Bronchial epithelial cell (primary cell): ENCODE results near the gene HAGH. TPM values are rescaled to one million over a fixed set of nuclear protein-coding genes. Genes with fewer than 3 reads are reported as not detected.

ENCODE experiments used
- DNase-seq: peaks from one replicate; pipeline ENCODE4 v3.0.0-alpha.2; 2010; ENCODE audit warnings: low read depth
- FAIRE-seq: peaks from 2 replicates; lab custom pipeline; 2011; peaks lifted over from hg19 to GRCh38; lab: Jason Lieb, UNC
- H3K27me3 ChIP-seq: 2 replicates; pipeline ENCODE4 v1.5.1; 2011; ENCODE audit warnings: low read length; ENCODE audit not compliant: control insufficient read depth, insufficient read depth
- H3K36me3 ChIP-seq: 2 replicates; pipeline ENCODE4 v1.5.1; 2011; ENCODE audit warnings: low read length; ENCODE audit not compliant: control insufficient read depth, insufficient read depth
- H3K4me3 ChIP-seq: 2 replicates; pipeline ENCODE4 v1.5.1; 2011; ENCODE audit warnings: mild to moderate bottlenecking, low read depth, low read length, control low read depth
- total RNA-seq: library from RNA; depleted of rRNA; stranded (reverse); fragments of >200 nt; gene quantifications from 2 replicates; pipeline ENCODE4 v1.2.1, GENCODE V29; 2014
- TF ChIP-seq, protein P1 (sequence below): IDR thresholded peaks from 2 replicates; pipeline ENCODE4 v1.5.1; 2011; ENCODE audit warnings: mild to moderate bottlenecking, moderate library complexity, low read length, control low read depth, inconsistent platforms; ENCODE audit not compliant: insufficient read depth, severe bottlenecking

Gene HAGH
- total RNA-seq, 1 donor from 2014 or later, result 60.0 TPM

- Histone ChIP-seq H3K36me3 (peaks cover 9% of the 10 kb centered on the region), H3K4me3 (no peak overlapping the region), H3K27me3 (no peaks in the 10 kb centered on the region)
- TF ChIP-seq, protein P1, sequence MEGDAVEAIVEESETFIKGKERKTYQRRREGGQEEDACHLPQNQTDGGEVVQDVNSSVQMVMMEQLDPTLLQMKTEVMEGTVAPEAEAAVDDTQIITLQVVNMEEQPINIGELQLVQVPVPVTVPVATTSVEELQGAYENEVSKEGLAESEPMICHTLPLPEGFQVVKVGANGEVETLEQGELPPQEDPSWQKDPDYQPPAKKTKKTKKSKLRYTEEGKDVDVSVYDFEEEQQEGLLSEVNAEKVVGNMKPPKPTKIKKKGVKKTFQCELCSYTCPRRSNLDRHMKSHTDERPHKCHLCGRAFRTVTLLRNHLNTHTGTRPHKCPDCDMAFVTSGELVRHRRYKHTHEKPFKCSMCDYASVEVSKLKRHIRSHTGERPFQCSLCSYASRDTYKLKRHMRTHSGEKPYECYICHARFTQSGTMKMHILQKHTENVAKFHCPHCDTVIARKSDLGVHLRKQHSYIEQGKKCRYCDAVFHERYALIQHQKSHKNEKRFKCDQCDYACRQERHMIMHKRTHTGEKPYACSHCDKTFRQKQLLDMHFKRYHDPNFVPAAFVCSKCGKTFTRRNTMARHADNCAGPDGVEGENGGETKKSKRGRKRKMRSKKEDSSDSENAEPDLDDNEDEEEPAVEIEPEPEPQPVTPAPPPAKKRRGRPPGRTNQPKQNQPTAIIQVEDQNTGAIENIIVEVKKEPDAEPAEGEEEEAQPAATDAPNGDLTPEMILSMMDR, result no peak
- FAIRE-seq (peak; percentile 80), DNase-seq (no peak)
These were observed 3.8 kb downstream of the HAGH start for GRCh38 chr16:1822801-1823200.

- H3K27me3 ChIP-seq, result no peaks in the 10 kb centered on the region
- no peak overlapping the region for H3K4me3 ChIP-seq
- peak; percentile 48 for DNase-seq
- H3K36me3 ChIP-seq, result peaks cover 11% of the 10 kb centered on the region
- TF ChIP-seq, protein P1, result no peak
- FAIRE-seq, result no peak
These were observed 4.6 kb downstream of the HAGH start for GRCh38 chr16:1821861-1822611.

- FAIRE-seq, result no peak
- DNase-seq, result no peak
- Histone ChIP-seq H3K36me3 (peaks cover 17% of the 10 kb centered on the region), H3K4me3 (no peak overlapping the region), H3K27me3 (no peaks in the 10 kb centered on the region)
- TF ChIP-seq, protein P1, result no peak
These were observed 5.7 kb downstream of the HAGH start for GRCh38 chr16:1820946-1821290.

- Histone ChIP-seq H3K36me3 (peaks cover 17% of the 10 kb centered on the region), H3K27me3 (no peaks in the 10 kb centered on the region), H3K4me3 (no peak overlapping the region)
- no peak for FAIRE-seq
- DNase-seq, result no peak
- TF ChIP-seq, protein P1, result no peak
These were observed 6.3 kb downstream of the HAGH start for GRCh38 chr16:1820096-1820945.

- Histone ChIP-seq H3K27me3 (no peaks in the 10 kb centered on the region), H3K36me3 (peaks cover 17% of the 10 kb centered on the region), H3K4me3 (no peak overlapping the region)
- no peak for DNase-seq
- TF ChIP-seq, protein P1, result no peak
- no peak for FAIRE-seq
These were observed 7.0 kb downstream of the HAGH start for GRCh38 chr16:1819611-1820010.
